Measurements from ENCODE around the gene USP9X. TPM values are rescaled to one million over a fixed set of nuclear protein-coding genes. Genes with fewer than 3 reads are reported as not detected.
"Not testable (repeated sequence)": the region's sequence is repeated elsewhere in the genome, so short reads cannot be mapped to it uniquely, and the experiment has no call there.

The USP9X gene
- total RNA-seq, 1 donor from 2014 or later = 45.5 TPM

DNA sequence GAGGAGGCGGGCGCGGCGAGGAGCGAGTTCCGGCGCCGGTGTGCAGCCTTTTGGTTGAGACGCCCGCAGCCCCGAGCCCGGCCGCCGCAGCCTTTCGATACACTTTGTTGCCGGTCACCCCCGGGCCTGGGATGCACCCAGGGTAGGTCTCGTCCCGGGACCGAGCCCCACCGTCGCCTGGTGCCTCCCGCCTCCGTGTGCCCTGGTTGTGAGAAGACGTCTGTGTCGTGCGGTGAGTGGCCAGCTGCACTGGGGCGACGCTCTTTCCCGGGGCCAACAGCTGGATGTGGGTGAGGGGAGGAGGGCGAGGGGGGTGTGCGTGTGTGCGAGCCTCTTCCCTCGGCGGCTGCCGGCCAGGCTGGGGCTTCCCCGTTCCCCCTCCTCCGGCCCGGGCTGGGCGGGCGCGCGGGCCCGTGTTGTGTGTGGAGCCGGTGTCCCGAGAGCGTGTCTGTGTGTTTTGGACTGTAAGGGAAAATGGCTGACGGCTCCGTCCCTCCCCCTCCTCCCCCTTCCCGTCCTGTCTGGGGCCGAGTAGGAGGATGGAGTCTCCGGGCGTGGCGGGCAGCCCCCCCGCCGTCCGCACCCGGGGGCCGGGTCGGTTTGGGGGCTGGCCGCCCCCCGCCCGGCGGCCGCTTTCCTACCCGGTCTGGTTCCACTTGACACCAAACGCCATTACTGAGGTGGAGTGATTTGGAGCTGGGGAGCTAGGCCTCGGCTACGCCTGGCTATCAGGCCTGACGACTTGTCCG, 807 bp downstream of the USP9X start:
- intact Hi-C loops (cut with micrococcal nuclease) = loop anchor here (1.0 to 10.0 kb wide), 7 partner anchors 249 to 991 kb away; partner anchors contain the start of genes ATP6AP2, BCOR, CASK and CXorf38

GRCh38 chrX:41086627-41086932, 1.3 kb downstream of the USP9X start:
- intact Hi-C loops (cut with micrococcal nuclease) = loop anchor here (5.0 to 10.0 kb wide), 2 partner anchors 356 to 992 kb away; partner anchors contain the start of gene BCOR

DNA sequence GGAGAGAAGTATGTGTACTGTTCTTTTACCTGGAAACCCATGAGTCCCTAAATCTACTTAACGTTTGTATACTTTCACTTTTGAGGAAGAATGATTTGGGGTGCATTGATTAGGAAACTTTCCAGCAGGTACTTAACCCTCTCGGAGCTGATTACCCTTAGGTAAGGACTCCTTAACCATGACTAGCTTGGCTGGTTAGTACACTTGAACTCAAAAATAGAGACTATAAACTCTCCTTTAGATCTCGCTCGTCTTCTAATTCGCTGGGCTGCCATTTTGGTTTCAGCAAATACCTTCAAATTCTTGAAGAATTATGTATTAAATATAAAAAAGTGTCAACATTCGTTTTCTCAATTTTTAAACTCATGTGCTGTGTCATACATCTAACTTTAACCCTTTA, 2.0 kb downstream of the USP9X start:
- intact Hi-C loops (cut with micrococcal nuclease) = loop anchor here (5.0 to 10.0 kb wide), 2 partner anchors 355 to 992 kb away; partner anchors contain the start of gene BCOR

GRCh38 chrX:41090568-41091238, 5.5 kb downstream of the USP9X start:
- intact Hi-C loops (cut with micrococcal nuclease) = no loop called here

DNA sequence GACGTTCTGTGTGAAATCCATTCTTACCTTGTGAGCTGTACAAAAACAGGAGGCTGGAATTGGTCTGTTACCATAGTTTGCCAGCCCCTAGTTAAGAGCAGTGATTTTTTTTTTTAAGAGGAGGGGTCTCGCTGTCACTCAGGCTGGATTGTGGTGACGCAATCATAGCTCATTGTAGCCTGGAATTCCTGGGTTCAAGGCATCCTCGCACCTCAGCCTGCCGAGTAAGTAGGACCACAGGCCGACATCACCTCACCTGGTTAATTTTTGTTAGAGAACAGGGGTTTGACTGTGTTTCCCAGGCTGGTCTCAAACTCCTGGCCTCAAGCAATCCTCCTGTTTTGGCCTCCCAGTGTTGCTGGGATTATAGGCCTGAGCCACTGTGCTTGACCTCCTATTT, 7.5 kb downstream of the USP9X start:
- intact Hi-C loops (cut with micrococcal nuclease) = no loop called here

GRCh38 chrX:41095174-41095573, 9.9 kb downstream of the USP9X start:
- intact Hi-C loops (cut with micrococcal nuclease) = no loop called here

DNA sequence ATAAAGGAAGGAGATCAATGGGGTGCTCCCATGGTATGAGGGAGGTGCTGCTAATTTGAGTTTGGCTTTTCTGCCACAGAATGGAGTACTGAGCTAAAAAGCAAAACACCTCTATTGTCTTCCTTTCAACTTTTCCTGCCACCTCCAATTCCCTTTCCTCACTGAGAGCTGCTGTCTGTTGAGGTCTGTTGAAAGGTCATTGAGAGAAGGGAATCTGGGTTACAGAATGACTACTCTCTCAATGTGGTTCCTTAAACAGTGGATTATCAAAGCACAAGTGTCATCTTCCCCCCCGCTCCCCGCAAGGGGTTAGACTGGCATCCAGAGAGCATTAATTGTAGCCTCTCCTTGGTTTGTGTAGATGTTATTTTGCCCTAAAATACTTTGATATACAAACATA, 10.7 kb downstream of the USP9X start:
- intact Hi-C loops (cut with micrococcal nuclease) = no loop called here

- intact Hi-C loops (cut with micrococcal nuclease) = no loop called here
Measured at GRCh38 chrX:41096339-41096955, 11.2 kb downstream of the USP9X start.

DNA sequence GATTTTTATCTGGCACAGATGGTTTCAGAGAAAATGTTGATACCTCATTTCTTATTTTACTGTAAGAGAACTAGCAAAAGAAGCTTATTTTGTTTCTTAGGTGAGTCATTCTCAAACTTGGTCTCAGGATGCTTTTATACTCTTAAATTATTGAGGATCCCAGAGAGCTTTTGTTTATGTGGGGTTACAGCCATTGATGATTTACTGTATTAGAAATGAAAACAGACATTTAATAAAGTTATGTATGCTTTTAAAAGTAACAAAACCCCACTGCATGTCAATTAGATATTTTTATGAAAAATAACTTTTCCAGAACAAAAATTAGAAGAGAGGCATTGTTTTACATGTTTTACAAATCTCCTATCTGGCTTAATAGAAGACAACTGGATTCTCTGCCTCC, 12.1 kb downstream of the USP9X start:
- intact Hi-C loops (cut with micrococcal nuclease) = no loop called here

DNA sequence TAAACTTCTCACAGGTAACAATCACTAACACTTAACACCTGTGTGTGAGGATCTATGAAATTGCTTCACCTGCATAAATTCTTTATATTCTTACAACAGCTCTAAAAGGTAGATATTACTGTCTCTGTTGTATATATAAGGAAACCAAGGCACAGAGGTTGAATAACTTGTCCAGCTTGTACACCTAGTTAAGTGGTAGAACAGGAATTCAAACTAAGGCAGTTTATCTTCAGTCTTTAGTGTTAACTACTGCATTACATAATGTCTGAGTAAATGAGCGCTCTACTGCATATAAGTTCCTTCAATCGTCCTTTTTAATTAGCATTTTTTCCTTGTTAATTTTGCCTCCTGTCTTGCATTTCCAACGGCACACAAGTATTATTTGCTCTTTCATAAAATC, 15.0 kb downstream of the USP9X start:
- intact Hi-C loops (cut with micrococcal nuclease) = no loop called here

DNA sequence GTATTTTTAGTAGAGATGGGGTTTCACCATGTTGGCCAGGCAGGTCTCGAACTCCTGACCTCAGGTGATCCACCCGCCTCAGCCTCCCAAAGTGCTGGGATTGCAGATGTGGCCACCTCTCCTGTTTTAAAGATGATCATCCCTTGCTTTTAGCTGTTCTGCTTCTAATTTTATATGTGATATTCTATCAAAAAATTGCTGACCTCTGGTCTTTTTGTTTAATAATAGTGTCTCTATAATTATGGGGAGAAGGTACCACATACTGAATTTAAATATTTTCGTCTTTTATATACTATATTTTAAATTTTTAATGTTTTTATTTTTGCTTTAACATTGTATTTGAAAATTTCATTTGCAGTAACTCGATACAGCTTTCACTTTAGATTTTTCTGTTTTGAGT, 15.6 kb downstream of the USP9X start:
- intact Hi-C loops (cut with micrococcal nuclease) = no loop called here

- intact Hi-C loops (cut with micrococcal nuclease) = no loop called here
Measured at GRCh38 chrX:41105005-41105404, 19.8 kb downstream of the USP9X start.

- intact Hi-C loops (cut with micrococcal nuclease) = not testable (repeated sequence)
Measured at GRCh38 chrX:41106257-41106656, 21.0 kb downstream of the USP9X start.

GRCh38 chrX:41108007-41108406, 22.8 kb downstream of the USP9X start:
- intact Hi-C loops (cut with micrococcal nuclease) = no loop called here

GRCh38 chrX:41108463-41109205, 23.4 kb downstream of the USP9X start:
- intact Hi-C loops (cut with micrococcal nuclease) = no loop called here

DNA sequence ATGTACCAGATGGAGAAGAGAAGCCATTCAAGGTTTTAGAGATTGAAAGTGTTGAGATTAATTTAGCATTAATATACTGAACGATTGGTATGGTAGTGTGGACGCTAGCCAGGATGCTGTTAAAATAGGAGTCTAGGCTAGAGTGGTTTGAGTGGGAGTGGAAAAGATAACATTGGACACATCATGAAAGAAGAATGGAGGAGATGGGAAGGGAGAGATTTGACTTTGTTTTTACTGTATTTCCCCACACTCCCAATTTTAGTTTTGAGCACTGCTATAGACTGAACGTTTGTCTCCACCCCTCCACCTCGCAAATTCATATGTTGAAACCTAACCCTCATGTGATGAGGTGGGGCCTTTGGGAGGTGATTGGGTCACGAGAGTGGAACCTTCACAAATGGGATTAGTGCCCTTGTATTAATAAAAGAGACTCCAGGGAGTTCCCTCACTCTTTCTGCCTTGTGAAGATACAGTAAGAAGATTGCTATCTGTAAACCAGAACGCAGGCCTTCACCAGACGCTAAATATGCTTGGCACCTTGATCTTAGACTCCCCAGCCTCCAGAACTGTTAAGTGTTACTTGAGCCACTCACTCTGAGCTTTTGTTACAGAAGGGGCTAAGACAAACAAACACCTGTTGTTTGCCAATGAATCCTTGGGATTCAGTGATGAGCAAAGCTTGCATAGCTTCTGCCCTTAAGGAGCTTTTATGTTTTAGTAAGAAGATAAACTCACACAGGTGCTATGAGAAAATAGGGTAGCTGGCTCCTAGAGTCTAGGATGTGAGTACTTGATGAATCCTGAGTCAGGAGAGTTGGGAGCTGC, 25.8 kb downstream of the USP9X start:
- intact Hi-C loops (cut with micrococcal nuclease) = loop anchor here (10.0 kb wide), 2 partner anchors 526 to 566 kb away; partner anchors contain the start of gene ATP6AP2

DNA sequence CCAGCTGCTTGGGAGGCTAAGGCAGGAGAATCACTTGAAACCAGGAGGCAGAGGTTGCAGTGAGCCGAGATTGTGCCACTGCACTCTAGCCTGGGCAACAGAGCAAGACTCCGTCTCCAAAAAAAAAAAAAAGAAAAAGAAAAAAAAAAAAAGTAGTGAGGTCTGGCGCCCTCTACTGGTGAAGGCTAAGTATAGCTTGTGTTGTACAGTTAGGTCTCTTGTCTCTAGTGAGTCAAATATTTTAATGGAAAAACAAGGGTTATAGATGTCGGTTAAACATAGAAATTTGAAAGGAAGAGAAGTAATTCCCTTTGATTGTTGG, 29.8 kb downstream of the USP9X start:
- intact Hi-C loops (cut with micrococcal nuclease) = loop anchor here (1.0 to 10.0 kb wide), 10 partner anchors 31 to 570 kb away; partner anchors contain the start of genes ATP6AP2 and DDX3X

GRCh38 chrX:41116948-41117347, 31.7 kb downstream of the USP9X start:
- intact Hi-C loops (cut with micrococcal nuclease) = loop anchor here (1.0 to 10.0 kb wide), 6 partner anchors 106 to 572 kb away; partner anchors contain the start of gene ATP6AP2

DNA sequence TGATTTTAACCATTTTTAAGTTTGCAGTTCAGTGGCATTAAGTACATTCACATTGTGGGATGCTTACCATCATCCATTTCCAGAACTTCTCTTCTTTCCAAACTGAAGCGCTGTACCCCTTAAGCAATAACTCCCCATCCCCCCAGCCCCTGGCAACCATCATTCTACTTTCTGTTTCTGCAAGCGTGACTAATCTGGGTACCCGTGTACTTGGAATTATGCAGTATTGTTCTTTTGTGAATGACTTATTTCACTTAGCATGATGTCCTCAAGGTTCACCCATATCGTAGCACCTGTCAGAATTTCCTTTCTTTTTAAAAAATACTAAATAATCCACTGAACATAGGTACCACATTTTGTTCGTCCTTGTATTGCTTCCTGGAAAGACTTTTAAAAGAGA, 32.9 kb downstream of the USP9X start:
- intact Hi-C loops (cut with micrococcal nuclease) = loop anchor here (5.0 to 10.0 kb wide), 4 partner anchors 166 to 573 kb away; partner anchors contain the start of gene ATP6AP2

- intact Hi-C loops (cut with micrococcal nuclease) = loop anchor here (5.0 to 10.0 kb wide), 4 partner anchors 168 to 575 kb away; partner anchors contain the start of gene ATP6AP2
Measured at GRCh38 chrX:41119803-41120202, 34.6 kb downstream of the USP9X start.

All from T-helper 1 cell treated with Interleukin-12 subunit alpha and Interleukin-12 subunit beta and Interleukin-4 antibody, amounts not matched to agents 30 ng/mL and 1 ng/mL, for 36 hours (primary cell).